Omental fat pad (tissue), 4 donors: ENCODE results near the gene COX10. TPM values are rescaled to one million over a fixed set of nuclear protein-coding genes. Genes with fewer than 3 reads are reported as not detected.

Experiments used
- ATAC-seq: fragments of 150-250 bp; one replicate; pipeline ENCODE4 v1.9.1; 2016; ENCODE audit warnings: mild to moderate bottlenecking, moderate library complexity; ENCODE audit not compliant: low FRiP score
- DNase-seq: peaks from one replicate; pipeline ENCODE4 v3.0.0-alpha.2; 2019; ENCODE audit warnings: low spot score
- CTCF ChIP-seq, 3 donors: fragments of 450-650 bp; IDR thresholded peaks; one replicate each; pipeline ENCODE4 v1.5.1; 2016 to 2017; ENCODE audit warnings: antibody characterized with exemption in 3 of 3, mild to moderate bottlenecking in 3 of 3, moderate library complexity in 2 of 3
- total RNA-seq, 4 donors: library from RNA; depleted of rRNA; stranded (reverse); fragments of >200 nt; gene quantifications; one replicate each; pipeline ENCODE4 v1.1.0, GENCODE V29; 2016

COX10 gene
- total RNA-seq, 4 donors from 2014 or later, result 15.4 to 28.8 (median 24.8) TPM

GRCh38 chr17:14206891-14207290, 137.6 kb downstream of the COX10 start:
- no peak for ATAC-seq
- no peak for TF ChIP-seq CTCF (IDR thresholded peaks at IDR 0.05)

GRCh38 chr17:14207791-14208190, 138.5 kb downstream of the COX10 start:
- DNase-seq (no peak), ATAC-seq (no peak)
- TF ChIP-seq CTCF (IDR thresholded peaks at IDR 0.05), result no peak

More at GRCh38 chr17:14206891-14207290, 137.6 kb downstream of the COX10 start:
- DNase-seq, result no peak

GRCh38 chr17:14209215-14209614, 139.9 kb downstream of the COX10 start:
- TF ChIP-seq CTCF (IDR thresholded peaks at IDR 0.05), result no peak
- no peak for DNase-seq
- no peak for ATAC-seq

GRCh38 chr17:14211246-14211645, 141.9 kb downstream of the COX10 start:
- DNase-seq, result no peak
- TF ChIP-seq CTCF (IDR thresholded peaks at IDR 0.05), result no peak
- ATAC-seq, result no peak

GRCh38 chr17:14211801-14212200, 142.5 kb downstream of the COX10 start:
- DNase-seq, result no peak
- ATAC-seq, result no peak

GRCh38 chr17:14212401-14212800, 143.1 kb downstream of the COX10 start:
- DNase-seq (no peak), ATAC-seq (no peak)
- TF ChIP-seq CTCF (IDR thresholded peaks at IDR 0.05), result no peak

More at GRCh38 chr17:14211801-14212200, 142.5 kb downstream of the COX10 start:
- no peak for TF ChIP-seq CTCF (IDR thresholded peaks at IDR 0.05)

GRCh38 chr17:14214271-14214670, 145.0 kb downstream of the COX10 start:
- TF ChIP-seq CTCF (IDR thresholded peaks at IDR 0.05), result no peak
- ATAC-seq (no peak), DNase-seq (no peak)
